WTC11 (cell line): ENCODE results near the gene MRFAP1L1.

Experiments used
- CREB1 ChIP-seq: sonication (generic); formaldehyde crosslinking; IDR thresholded peaks from 2 replicates; pipeline ENCODE4 v1.8.0; 2023; ENCODE audit warnings: mild to moderate bottlenecking, missing genetic modification reagents
- CTCF ChIP-seq: fragments of 200-600 bp; IDR thresholded peaks from 2 replicates; pipeline ENCODE4 v1.8.0; 2022; ENCODE audit warnings: antibody characterized with exemption
- EMX1 ChIP-seq: fragments of 250-450 bp; sonication (Bioruptor Pico); IDR thresholded peaks from 2 replicates; pipeline ENCODE4 v1.8.0; 2021; ENCODE audit warnings: mild to moderate bottlenecking
- ESRRA ChIP-seq: sonication (generic); formaldehyde crosslinking; IDR thresholded peaks from 2 replicates; pipeline ENCODE4 v1.8.1; 2022; ENCODE audit warnings: mild to moderate bottlenecking, missing genetic modification reagents, borderline replicate concordance
- FOXJ3 ChIP-seq: sonication (generic); formaldehyde crosslinking; IDR thresholded peaks from 2 replicates; pipeline ENCODE4 v1.9.0; 2021; ENCODE audit warnings: missing genetic modification reagents, mild to moderate bottlenecking, borderline replicate concordance
- FOXP4 ChIP-seq: sonication (generic); formaldehyde crosslinking; IDR thresholded peaks from 2 replicates; pipeline ENCODE4 v1.8.0; 2022; ENCODE audit warnings: mild to moderate bottlenecking, missing genetic modification reagents
- IRF2 ChIP-seq: sonication (generic); formaldehyde crosslinking; IDR thresholded peaks from 2 replicates; pipeline ENCODE4 v1.8.0; 2022; ENCODE audit warnings: low read depth, missing genetic modification reagents, borderline replicate concordance
- USF1 ChIP-seq: sonication (generic); formaldehyde crosslinking; IDR thresholded peaks from 2 replicates; pipeline ENCODE4 v1.8.0; 2022; ENCODE audit warnings: mild to moderate bottlenecking, missing genetic modification reagents
- USF2 ChIP-seq: sonication (generic); formaldehyde crosslinking; IDR thresholded peaks from 2 replicates; pipeline ENCODE4 v1.8.1; 2023; ENCODE audit warnings: mild to moderate bottlenecking, missing genetic modification reagents, moderate library complexity
- ZNF121 ChIP-seq: sonication (generic); formaldehyde crosslinking; IDR thresholded peaks from 2 replicates; pipeline ENCODE4 v1.8.0; 2023; ENCODE audit warnings: missing genetic modification reagents
- ZNF232 ChIP-seq: sonication (generic); formaldehyde crosslinking; IDR thresholded peaks from 2 replicates; pipeline ENCODE4 v1.8.0; 2022; ENCODE audit warnings: mild to moderate bottlenecking, missing genetic modification reagents
- ZNF416 ChIP-seq: fragments of 250-450 bp; sonication (Bioruptor Pico); IDR thresholded peaks from 2 replicates; pipeline ENCODE4 v1.9.0; 2021; ENCODE audit warnings: mild to moderate bottlenecking, inconsistent platforms
- TF ChIP-seq, protein P1 (sequence below): sonication (generic); formaldehyde crosslinking; conservative IDR thresholded peaks from 2 replicates; pipeline ENCODE4 v1.8.1; 2022; ENCODE audit warnings: mild to moderate bottlenecking, missing genetic modification reagents

- TF ChIP-seq USF1 (no peak), CTCF (no peak), FOXP4 (no peak), CREB1 (no peak), ESRRA (CRISPR knock-in tag) (no peak), ZNF121 (CRISPR knock-in tag) (no peak), EMX1 (no peak), ZNF416 (CRISPR knock-in tag) (no peak), FOXJ3 (CRISPR knock-in tag) (no peak), ZNF232 (CRISPR knock-in tag) (no peak), USF2 (CRISPR knock-in tag) (no peak), IRF2 (CRISPR knock-in tag) (no peak)
- TF ChIP-seq, protein P1, sequence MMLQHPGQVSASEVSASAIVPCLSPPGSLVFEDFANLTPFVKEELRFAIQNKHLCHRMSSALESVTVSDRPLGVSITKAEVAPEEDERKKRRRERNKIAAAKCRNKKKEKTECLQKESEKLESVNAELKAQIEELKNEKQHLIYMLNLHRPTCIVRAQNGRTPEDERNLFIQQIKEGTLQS (CRISPR knock-in tag) = no peak
Measured at GRCh38 chr4:6694177-6694901, 15.3 kb downstream of the MRFAP1L1 start.
